Gastrocnemius medialis (tissue), 4 donors: ENCODE data around the gene FCHO2.

Source experiments
- POLR2A ChIP-seq, 2 donors: fragments of 450-650 bp; IDR thresholded peaks; one replicate each; pipeline ENCODE4 v1.6.1; 2017; ENCODE audit warnings: antibody characterized with exemption in 2 of 2, mild to moderate bottlenecking in 2 of 2, moderate library complexity in 2 of 2
- TF ChIP-seq, protein P1 (sequence below), 5 experiments: fragments of 450-650 bp in 3 of 5; fragments of 200-600 bp in 2 of 5; sonication (generic) in 2 of 5; IDR thresholded peaks in 4 of 5; conservative IDR thresholded peaks in 1 of 5; 1 replicate in 4 of 5; 2 replicates in 1 of 5; pipeline ENCODE4 v1.5.1; 2016 to 2019; ENCODE audit warnings: antibody characterized with exemption in 5 of 5, mild to moderate bottlenecking in 3 of 5, moderate library complexity in 3 of 5

DNA sequence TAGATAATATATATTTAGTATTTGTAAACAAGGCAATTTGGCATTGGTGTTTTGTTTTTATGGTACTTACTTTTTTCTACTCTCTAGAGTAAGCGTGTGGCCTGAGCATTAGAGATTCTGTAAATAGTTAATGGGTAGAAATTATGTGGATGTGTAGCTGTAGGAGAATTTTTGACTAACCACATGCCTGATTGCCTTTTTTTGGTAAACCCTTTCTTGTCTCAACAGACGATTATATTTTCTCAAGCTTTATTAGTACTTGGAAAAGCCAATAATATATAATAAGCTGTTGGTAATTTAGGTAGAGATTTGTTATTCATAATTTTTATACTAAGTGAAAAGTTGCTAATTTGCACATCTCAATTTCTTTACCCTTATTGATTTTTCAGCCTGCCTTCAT, 76.8 kb downstream of the FCHO2 start:
- TF ChIP-seq, protein P1, sequence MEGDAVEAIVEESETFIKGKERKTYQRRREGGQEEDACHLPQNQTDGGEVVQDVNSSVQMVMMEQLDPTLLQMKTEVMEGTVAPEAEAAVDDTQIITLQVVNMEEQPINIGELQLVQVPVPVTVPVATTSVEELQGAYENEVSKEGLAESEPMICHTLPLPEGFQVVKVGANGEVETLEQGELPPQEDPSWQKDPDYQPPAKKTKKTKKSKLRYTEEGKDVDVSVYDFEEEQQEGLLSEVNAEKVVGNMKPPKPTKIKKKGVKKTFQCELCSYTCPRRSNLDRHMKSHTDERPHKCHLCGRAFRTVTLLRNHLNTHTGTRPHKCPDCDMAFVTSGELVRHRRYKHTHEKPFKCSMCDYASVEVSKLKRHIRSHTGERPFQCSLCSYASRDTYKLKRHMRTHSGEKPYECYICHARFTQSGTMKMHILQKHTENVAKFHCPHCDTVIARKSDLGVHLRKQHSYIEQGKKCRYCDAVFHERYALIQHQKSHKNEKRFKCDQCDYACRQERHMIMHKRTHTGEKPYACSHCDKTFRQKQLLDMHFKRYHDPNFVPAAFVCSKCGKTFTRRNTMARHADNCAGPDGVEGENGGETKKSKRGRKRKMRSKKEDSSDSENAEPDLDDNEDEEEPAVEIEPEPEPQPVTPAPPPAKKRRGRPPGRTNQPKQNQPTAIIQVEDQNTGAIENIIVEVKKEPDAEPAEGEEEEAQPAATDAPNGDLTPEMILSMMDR (IDR thresholded peaks at IDR 0.05 in 4 of 5, conservative IDR thresholded peaks at IDR 0.05 in 1 of 5), result no peak
- no peak for TF ChIP-seq POLR2A (IDR thresholded peaks at IDR 0.05)
